Transverse colon (tissue), 4 donors: ENCODE data around the gene CATSPERD. TPM values are rescaled to one million over a fixed set of nuclear protein-coding genes. Genes with fewer than 3 reads are reported as not detected.

Source experiments
- DNase-seq: peaks from one replicate; pipeline ENCODE4 v3.0.0-alpha.2; 2019
- H3K27ac ChIP-seq, 4 donors: fragments of 200-600 bp; sonication (generic); 2 replicates each; pipeline ENCODE4 v1.5.1; 2016 to 2018; ENCODE audit warnings: inconsistent platforms in 4 of 4
- H3K27me3 ChIP-seq: fragments of 200-600 bp; sonication (generic); 2 replicates; pipeline ENCODE4 v1.5.1; 2017; ENCODE audit warnings: inconsistent platforms
- H3K36me3 ChIP-seq, 4 donors: fragments of 200-600 bp; sonication (generic); 2 replicates each; pipeline ENCODE4 v1.5.1; 2017 to 2019; ENCODE audit warnings: inconsistent platforms in 4 of 4
- H3K4me1 ChIP-seq, 4 donors: fragments of 200-600 bp; sonication (generic); 2 replicates each; pipeline ENCODE4 v1.5.1; 2017 to 2020; ENCODE audit warnings: inconsistent platforms in 4 of 4
- H3K4me3 ChIP-seq, 4 donors: fragments of 200-600 bp; sonication (generic); 1 replicate in 1 of 4; 2 replicates in 3 of 4; pipeline versions ENCODE4 v1.5.1 to v1.6.1; 2017 to 2019; ENCODE audit warnings: inconsistent platforms in 4 of 4
- H3K9me3 ChIP-seq, 2 donors: fragments of 200-600 bp; sonication (generic); 2 replicates each; pipeline ENCODE4 v1.5.1; 2017 to 2019; ENCODE audit warnings: inconsistent platforms in 2 of 2
- EP300 ChIP-seq: sonication (generic); formaldehyde crosslinking; IDR thresholded peaks from one replicate; pipeline ENCODE4 v1.6.1; 2017; ENCODE audit warnings: antibody characterized with exemption, low read depth
- POLR2A ChIP-seq: fragments of 450-650 bp; IDR thresholded peaks from one replicate; pipeline ENCODE4 v1.6.1; 2016; ENCODE audit warnings: antibody characterized with exemption, mild to moderate bottlenecking, moderate library complexity
- POLR2AphosphoS5 ChIP-seq, 3 donors: sonication (generic); formaldehyde crosslinking; IDR thresholded peaks; one replicate each; pipeline ENCODE4 v1.6.1; 2016; ENCODE audit warnings: antibody characterized with exemption in 3 of 3
- WGBS, 2 donors: methylation state at CpG; one replicate each; pipeline ENCODE4 v1.1.5; 2018; ENCODE audit warnings: low coverage in 1 of 2; 5-methylcytosine and 5-hydroxymethylcytosine counted together
- in situ Hi-C, 4 donors: fragments of 200-750 bp; cut with MboI; loops; one replicate each; pipeline versions ENCODE4 v1.15.0 to v1.15.1; 2017; ENCODE audit warnings: low sequenced_read_pairs in 3 of 4, low pct_ligation_motif_present in 1 of 4, low pct_unique_long_range_greater_than_20kb in 1 of 4
- intact Hi-C: fragments of 100-400 bp; cut with DNase I; formaldehyde crosslinking; loops from one replicate; pipeline ENCODE4 v1.15.1; 2023; ENCODE audit warnings: low total_unique reads
- total RNA-seq, 4 donors: library from RNA; depleted of rRNA; stranded (reverse); fragments of >200 nt; gene quantifications; one replicate each; pipeline ENCODE4 v1.1.0, GENCODE V29; 2016
- TF ChIP-seq, protein P1 (sequence below), 5 experiments: fragments of 200-600 bp in 3 of 5; fragments of 450-650 bp in 2 of 5; sonication (generic) in 3 of 5; IDR thresholded peaks; 1 replicate in 2 of 5; 2 replicates in 3 of 5; pipeline ENCODE4 v1.5.1; 2016 to 2017; ENCODE audit warnings: antibody characterized with exemption in 5 of 5, inconsistent platforms in 3 of 5, mild to moderate bottlenecking in 2 of 5, moderate library complexity in 1 of 5

CATSPERD gene
- total RNA-seq, 4 donors from 2014 or later, result not detected

GRCh38 chr19:5749505-5749904 is 29.1 kb downstream of the CATSPERD start:
- peaks cover 10% of the 10 kb centered on the region for H3K27me3 ChIP-seq
- no peak for DNase-seq
- in situ Hi-C loops, result no loop called here
- H3K36me3 ChIP-seq, result no peaks in the 10 kb centered on the region
- TF ChIP-seq EP300, result no peak
- no peak for TF ChIP-seq POLR2AphosphoS5 (IDR thresholded peaks at IDR 0.05)
- TF ChIP-seq, protein P1, sequence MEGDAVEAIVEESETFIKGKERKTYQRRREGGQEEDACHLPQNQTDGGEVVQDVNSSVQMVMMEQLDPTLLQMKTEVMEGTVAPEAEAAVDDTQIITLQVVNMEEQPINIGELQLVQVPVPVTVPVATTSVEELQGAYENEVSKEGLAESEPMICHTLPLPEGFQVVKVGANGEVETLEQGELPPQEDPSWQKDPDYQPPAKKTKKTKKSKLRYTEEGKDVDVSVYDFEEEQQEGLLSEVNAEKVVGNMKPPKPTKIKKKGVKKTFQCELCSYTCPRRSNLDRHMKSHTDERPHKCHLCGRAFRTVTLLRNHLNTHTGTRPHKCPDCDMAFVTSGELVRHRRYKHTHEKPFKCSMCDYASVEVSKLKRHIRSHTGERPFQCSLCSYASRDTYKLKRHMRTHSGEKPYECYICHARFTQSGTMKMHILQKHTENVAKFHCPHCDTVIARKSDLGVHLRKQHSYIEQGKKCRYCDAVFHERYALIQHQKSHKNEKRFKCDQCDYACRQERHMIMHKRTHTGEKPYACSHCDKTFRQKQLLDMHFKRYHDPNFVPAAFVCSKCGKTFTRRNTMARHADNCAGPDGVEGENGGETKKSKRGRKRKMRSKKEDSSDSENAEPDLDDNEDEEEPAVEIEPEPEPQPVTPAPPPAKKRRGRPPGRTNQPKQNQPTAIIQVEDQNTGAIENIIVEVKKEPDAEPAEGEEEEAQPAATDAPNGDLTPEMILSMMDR (IDR thresholded peaks at IDR 0.05), result no peak
- TF ChIP-seq POLR2A, result no peak
- no peaks in the 10 kb centered on the region for H3K4me1 ChIP-seq
- H3K9me3 ChIP-seq, result no peaks in the 10 kb centered on the region
- intact Hi-C loops, result no loop called here
- no peak overlapping the region for H3K4me3 ChIP-seq
- 67 to 82% methylated on average over 4 to 5 of the region's 5 CpGs for WGBS, 2 donors
- no peak overlapping the region for H3K27ac ChIP-seq

DNA sequence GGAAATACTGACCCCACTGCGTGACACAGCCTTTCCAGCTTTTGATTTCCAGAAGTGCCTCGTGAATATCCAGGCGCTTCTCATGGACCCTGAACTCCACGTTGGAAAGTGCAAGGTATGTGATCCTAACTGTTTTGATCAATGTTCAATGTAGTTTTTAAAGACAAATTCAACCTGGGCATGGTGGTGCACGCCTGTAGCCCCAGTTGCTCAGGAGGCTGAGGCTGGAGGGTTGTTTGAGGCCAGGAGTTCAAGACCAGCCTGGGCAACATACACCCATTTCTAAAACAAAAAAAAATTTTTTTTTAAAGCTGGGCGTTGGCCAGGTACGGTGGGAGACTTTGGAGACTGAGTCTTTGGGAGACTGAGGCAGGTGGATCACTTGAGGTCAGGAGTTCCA is 31.3 kb downstream of the CATSPERD start:
- Histone ChIP-seq H3K27ac (no peak overlapping the region), H3K9me3 (no peaks in the 10 kb centered on the region), H3K4me1 (no peaks in the 10 kb centered on the region), H3K4me3 (no peak overlapping the region), H3K36me3 (no peaks in the 10 kb centered on the region), H3K27me3 (peaks cover 6% of the 10 kb centered on the region)
- in situ Hi-C loops, result no loop called here
- intact Hi-C loops, result no loop called here
- DNase-seq, result no peak
- TF ChIP-seq POLR2AphosphoS5 (IDR thresholded peaks at IDR 0.05), result no peak
- TF ChIP-seq, protein P1 (IDR thresholded peaks at IDR 0.05), result no peak
- TF ChIP-seq EP300, result no peak
- no peak for TF ChIP-seq POLR2A
- 71% methylated on average over 7 of the region's 7 CpGs; no CpG with 5 or more reads in 1 of the 2 donors for WGBS, 2 donors

- no peaks in the 10 kb centered on the region for H3K9me3 ChIP-seq
- in situ Hi-C loops (no loop called here), intact Hi-C loops (no loop called here)
- H3K27ac ChIP-seq, result no peak overlapping the region
- no peaks in the 10 kb centered on the region for H3K36me3 ChIP-seq
- H3K4me1 ChIP-seq, result no peaks in the 10 kb centered on the region
- no peak for TF ChIP-seq POLR2AphosphoS5 (IDR thresholded peaks at IDR 0.05)
- TF ChIP-seq POLR2A, result no peak
- TF ChIP-seq, protein P1 (IDR thresholded peaks at IDR 0.05), result no peak
- no peak for TF ChIP-seq EP300
- H3K27me3 ChIP-seq, result peaks cover 6% of the 10 kb centered on the region
- 60 to 64% methylated on average over 5 to 6 of the region's 6 CpGs for WGBS, 2 donors
- H3K4me3 ChIP-seq, result no peak overlapping the region
- DNase-seq, result no peak
Observed at GRCh38 chr19:5753743-5754142, 33.3 kb downstream of the CATSPERD start.

DNA sequence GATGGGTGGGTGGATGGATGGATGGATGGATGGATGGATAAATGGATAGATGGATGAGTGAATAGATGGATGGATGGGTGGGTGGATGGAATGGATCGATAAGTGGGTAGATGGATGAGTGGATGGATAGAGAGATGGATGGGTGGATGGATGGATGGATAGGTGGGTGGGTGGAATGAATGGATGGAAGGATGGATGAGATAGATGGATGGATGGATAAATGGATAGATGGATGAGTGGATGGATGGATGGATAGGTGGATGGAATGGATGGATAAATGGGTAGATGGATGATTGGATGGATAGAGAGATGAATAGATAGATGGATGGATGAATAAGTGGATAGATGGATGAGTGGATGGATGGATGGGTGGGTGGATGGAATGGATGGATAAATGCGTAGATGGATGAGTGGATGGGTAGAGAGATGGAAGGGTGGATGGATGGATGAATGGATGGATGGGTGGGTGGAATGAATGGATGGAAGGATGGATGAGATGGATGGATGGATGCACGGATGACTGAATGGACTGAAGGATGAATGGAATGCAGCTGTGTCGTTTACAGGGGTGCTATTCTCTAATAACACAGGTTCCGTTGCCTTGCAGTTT is 42.3 kb downstream of the CATSPERD start:
- Histone ChIP-seq H3K4me3 (no peak overlapping the region), H3K36me3 (no peaks in the 10 kb centered on the region), H3K27me3 (peaks cover 5% of the 10 kb centered on the region), H3K4me1 (no peaks in the 10 kb centered on the region), H3K27ac (no peak overlapping the region), H3K9me3 (no peaks in the 10 kb centered on the region)
- in situ Hi-C loops, result no loop called here
- intact Hi-C loops, result no loop called here
- no peak for DNase-seq
- 88 to 89% methylated on average over 5 of the region's 5 CpGs for WGBS, 2 donors
- TF ChIP-seq POLR2A (no peak), POLR2AphosphoS5 (IDR thresholded peaks at IDR 0.05) (no peak), EP300 (no peak)
- TF ChIP-seq, protein P1 (IDR thresholded peaks at IDR 0.05), result no peak
